HG02938 (cell line): ENCODE results near the gene SLAMF1.
"Not testable (repeated sequence)": the region's sequence is repeated elsewhere in the genome, so short reads cannot be mapped to it uniquely, and the experiment has no call there.

Experiments used
- ATAC-seq: cut with Tn5 transposase; IDR thresholded peaks from one replicate; pipeline ENCODE4 v1.9.1; 2021; ENCODE audit warnings: mild to moderate bottlenecking, moderate library complexity; ENCODE audit not compliant: unreplicated experiment

Gene SLAMF1

DNA sequence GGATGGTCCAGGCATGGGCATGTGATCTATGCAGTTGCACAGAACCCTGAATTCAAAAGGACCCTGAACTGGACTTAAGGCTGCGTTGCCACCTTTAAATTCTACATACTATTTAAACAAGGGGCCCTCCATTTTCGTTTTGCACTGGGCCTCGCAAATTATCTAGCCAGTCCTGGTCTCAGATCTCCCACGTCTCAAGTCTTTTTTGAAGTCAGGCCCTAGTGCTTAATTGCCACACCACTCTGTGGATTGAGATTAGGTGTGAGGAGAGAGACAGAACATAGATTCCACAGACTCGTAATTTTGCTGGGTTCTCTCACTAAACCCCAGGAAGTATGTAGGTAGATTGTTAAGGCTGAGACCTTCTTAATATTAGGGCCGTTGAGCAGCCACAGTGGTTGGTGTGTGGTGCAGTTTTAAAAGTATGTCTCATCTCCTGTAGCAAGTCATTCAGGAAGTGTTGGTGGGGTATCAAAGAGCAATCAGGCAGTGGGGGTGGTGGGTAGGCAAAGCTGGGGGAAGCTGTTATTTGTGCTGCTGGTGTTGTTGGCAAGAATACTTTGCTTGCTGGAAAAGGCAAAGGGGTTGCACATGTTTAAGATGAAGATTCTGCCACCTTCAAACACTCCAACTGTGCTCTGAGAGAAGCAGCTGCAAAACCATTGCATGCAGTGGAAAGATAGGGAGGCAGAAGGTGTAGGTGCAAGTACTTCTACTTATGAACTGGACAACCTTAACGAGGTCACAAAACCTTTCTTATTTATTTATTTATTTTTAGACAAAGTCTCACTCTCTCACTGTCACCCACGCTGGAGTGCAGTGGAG is 78.8 kb downstream of the SLAMF1 start:
- no peak for ATAC-seq

DNA sequence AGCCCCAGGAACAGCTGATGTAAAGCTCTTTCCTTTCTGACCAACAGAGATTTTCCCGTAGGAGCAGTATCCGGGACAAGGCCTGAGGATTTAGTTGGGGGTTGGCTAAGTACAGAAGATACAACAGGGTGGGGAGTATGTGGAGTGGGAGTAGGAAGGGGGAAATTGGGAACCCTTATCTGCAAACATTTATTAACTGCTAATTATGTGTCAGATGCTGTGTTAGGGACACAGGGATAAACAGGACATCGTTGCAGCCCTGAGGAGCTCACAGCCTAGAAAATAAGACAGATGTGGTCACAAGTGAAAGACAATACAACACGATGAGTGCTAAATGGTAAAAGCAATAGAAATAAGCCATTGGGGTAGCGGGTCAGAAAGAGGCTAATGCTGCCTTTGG is 79.5 kb downstream of the SLAMF1 start:
- no peak for ATAC-seq

DNA sequence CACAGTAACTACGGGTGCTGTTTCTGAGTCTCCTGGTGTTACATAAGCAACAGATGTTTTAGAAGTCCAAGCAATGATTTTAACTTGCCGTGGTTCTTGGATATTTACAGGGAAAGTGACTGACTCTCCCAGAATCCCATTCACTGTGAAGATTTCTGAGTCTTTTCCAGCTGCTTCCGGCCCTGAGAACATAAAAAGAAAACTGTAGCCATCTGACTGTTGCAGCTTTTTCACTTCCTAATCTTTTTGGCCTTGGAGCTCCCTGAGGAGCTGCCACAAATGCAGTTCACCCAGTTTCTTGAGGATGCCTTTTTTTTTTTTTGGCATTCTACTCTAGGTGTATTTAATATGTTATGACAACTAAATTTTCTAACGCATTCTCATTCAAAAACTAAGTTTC is 81.3 kb downstream of the SLAMF1 start:
- no peak for ATAC-seq

DNA sequence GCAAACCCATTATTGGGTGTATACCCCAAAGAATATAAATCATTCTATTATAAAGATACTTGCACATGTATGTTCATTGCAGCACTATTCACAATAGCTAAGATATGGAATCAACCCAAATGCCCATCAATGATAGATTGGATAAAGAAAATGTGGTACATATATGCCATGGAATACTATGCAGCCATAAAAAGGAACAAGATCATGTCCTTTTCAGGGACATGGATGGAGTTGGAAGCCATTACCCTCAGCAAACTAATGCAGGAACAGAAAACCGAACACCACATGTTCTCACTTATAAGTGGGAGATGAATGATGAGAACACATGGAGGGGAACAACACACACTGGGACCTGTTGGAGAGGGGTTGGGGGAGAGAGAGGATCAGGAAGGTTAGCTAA is 83.6 kb downstream of the SLAMF1 start:
- not testable (repeated sequence) for ATAC-seq

DNA sequence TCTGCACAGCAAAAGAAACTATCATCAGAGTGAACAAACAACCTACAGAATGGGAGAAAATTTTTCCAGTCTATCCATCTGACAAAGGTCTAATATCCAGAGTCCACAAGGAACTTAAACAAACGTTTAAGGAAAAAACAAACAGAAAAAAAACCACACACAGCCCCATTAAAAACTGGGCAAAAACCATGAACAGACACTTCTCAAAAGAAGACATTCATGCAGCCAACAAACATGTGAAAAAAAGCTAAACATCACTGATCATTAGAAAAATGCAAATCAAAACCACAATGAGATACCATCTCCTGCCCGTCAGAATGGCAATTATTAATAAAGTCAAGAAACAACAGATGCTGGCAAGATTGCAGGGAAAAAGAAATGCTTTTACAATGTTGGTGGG is 84.1 kb downstream of the SLAMF1 start:
- not testable (repeated sequence) for ATAC-seq

- no peak for ATAC-seq
These were observed 86.0 kb downstream of the SLAMF1 start for GRCh38 chr1:160560806-160561205.

- ATAC-seq, result no peak
These were observed 86.7 kb downstream of the SLAMF1 start for GRCh38 chr1:160560045-160560705.

GRCh38 chr1:160559437-160559836 is 87.4 kb downstream of the SLAMF1 start:
- ATAC-seq, result not testable (repeated sequence)

- ATAC-seq, result no peak
These were observed 88.0 kb downstream of the SLAMF1 start for GRCh38 chr1:160558660-160559380.
